ENCODE measurements around the gene CDCP2. TPM values are rescaled to one million over a fixed set of nuclear protein-coding genes. Genes with fewer than 3 reads are reported as not detected.

Gene CDCP2
- total and polyA plus RNA-seq, 2 donors (not counting 1 experiment from before 2014, with no cell fraction given), result 0.25 TPM; not detected in 1

DNA sequence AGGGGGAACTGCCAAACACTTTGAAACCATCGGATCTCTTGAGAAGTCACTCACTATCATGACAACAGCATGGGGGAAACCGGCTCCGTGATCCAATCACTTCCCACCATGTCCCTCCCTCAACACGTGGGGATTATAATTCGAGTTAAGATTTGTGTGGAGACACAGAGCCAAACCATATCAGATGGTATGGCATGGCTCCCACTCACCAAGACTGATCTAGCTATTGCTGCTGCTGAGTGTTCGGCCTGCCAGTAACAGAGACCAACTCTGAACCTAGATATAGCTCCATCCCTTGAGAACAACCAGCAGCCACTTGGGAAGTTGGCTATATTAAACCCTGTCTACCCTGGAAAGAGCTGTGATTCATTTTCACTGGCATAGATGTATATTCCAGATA, 49.4 kb downstream of the CDCP2 start:
- Mint-ChIP-seq H3K4me1 (no peaks in the 10 kb centered on the region), H3K27ac (no peak overlapping the region), H3K27me3 (no peaks in the 10 kb centered on the region), H3K4me3 (no peak overlapping the region), H3K9me3 (ENCODE audit: insufficient read depth) (no peaks in the 10 kb centered on the region)
- Histone ChIP-seq H4K20me1 (ENCODE audit: control insufficient read depth, insufficient read depth, low read length, poor library complexity, severe bottlenecking) (no peaks in the 10 kb centered on the region), H3K9me3 (ENCODE audit: control extremely low read depth in 1 of 3, control insufficient read depth in 2 of 3, insufficient read depth in 1 of 3, low read length in 2 of 3) (no peaks in the 10 kb centered on the region), H3K4me1 (ENCODE audit: control insufficient read depth in 2 of 2, insufficient read depth in 2 of 2, low read length in 2 of 2) (no peaks in the 10 kb centered on the region), H3K36me3 (replicated peaks in 1 of 2; ENCODE audit: control extremely low read depth in 1 of 2, control insufficient read depth in 1 of 2, extremely low read depth in 1 of 2, insufficient read depth in 2 of 2, low read length in 1 of 2) (peaks cover 0 to 3% of the 10 kb centered on the region in 2 experiments), H3K4me3 (ENCODE audit: control extremely low read depth in 1 of 5, extremely low read depth in 1 of 5, insufficient read depth in 1 of 5, low read depth in 2 of 5, low read length in 4 of 5) (no peak overlapping the region), H3K27me3 (replicated peaks in 1 of 4; ENCODE audit: control extremely low read depth in 1 of 4, control insufficient read depth in 3 of 4, insufficient read depth in 4 of 4, low read length in 3 of 4) (no peaks in the 10 kb centered on the region), H3K4me2 (replicated peaks; ENCODE audit: low read depth, low read length, poor library complexity, severe bottlenecking) (no peak overlapping the region), H2AFZ (ENCODE audit: insufficient read depth, low read depth, low read length, poor library complexity, severe bottlenecking) (no peak overlapping the region), H3K79me2 (ENCODE audit: control insufficient read depth, insufficient read depth, low read length) (no peaks in the 10 kb centered on the region), H3K9ac (ENCODE audit: low read length) (no peak overlapping the region), H3K27ac (ENCODE audit: low read length in 2 of 2) (no peak overlapping the region)
- 100% methylated on average over 3 of the region's 6 CpGs for WGBS (ENCODE audit: insufficient coverage)
- ChIA-PET POLR2A (no interaction called here), CTCF (interaction anchor here (0.5 to 0.8 kb wide), 2 partner anchors 22 to 144 kb away, joined by 3 read pairs; no protein-coding TSS in a partner anchor)
- TF ChIP-seq EZH2 (IDR thresholded peaks at IDR 0.05; ENCODE audit: borderline replicate concordance, insufficient read depth, low read depth, low read length, poor library complexity, severe bottlenecking) (no peak), CTCF (IDR thresholded peaks at IDR 0.05) (no peak)
- DNase-seq (no peak), ATAC-seq (ENCODE audit: low read depth) (no peak)
- intact Hi-C loops (cut with micrococcal nuclease), result no loop called here

- no peaks in the 10 kb centered on the region for H3K27me3 Mint-ChIP-seq
- H3K9ac ChIP-seq (ENCODE audit: low read length), result no peak overlapping the region
- peaks cover 0 to 5% of the 10 kb centered on the region in 2 donors for H3K4me1 ChIP-seq (ENCODE audit: control insufficient read depth in 2 of 2, insufficient read depth in 2 of 2, low read length in 2 of 2)
- TF ChIP-seq EZH2 (IDR thresholded peaks at IDR 0.05; ENCODE audit: borderline replicate concordance, insufficient read depth, low read depth, low read length, poor library complexity, severe bottlenecking) (no peak), CTCF (IDR thresholded peaks at IDR 0.05) (no peak)
- H3K4me3 ChIP-seq (ENCODE audit: control extremely low read depth in 1 of 5, extremely low read depth in 1 of 5, insufficient read depth in 1 of 5, low read depth in 2 of 5, low read length in 4 of 5), result no peak overlapping the region
- H3K4me2 ChIP-seq (replicated peaks; ENCODE audit: low read depth, low read length, poor library complexity, severe bottlenecking), result no peak overlapping the region
- H3K9me3 Mint-ChIP-seq (ENCODE audit: insufficient read depth), result no peaks in the 10 kb centered on the region
- no peak overlapping the region for H3K4me3 Mint-ChIP-seq
- CTCF ChIA-PET, result no interaction called here
- intact Hi-C loops (cut with micrococcal nuclease), result no loop called here
- H3K27ac ChIP-seq (ENCODE audit: low read length in 2 of 2), result no peak overlapping the region
- H3K27me3 ChIP-seq (replicated peaks in 1 of 4; ENCODE audit: control extremely low read depth in 1 of 4, control insufficient read depth in 3 of 4, insufficient read depth in 4 of 4, low read length in 3 of 4), result no peaks in the 10 kb centered on the region
- POLR2A ChIA-PET, result no interaction called here
- H3K79me2 ChIP-seq (ENCODE audit: control insufficient read depth, insufficient read depth, low read length), result no peaks in the 10 kb centered on the region
- H3K4me1 Mint-ChIP-seq, result no peaks in the 10 kb centered on the region
- no peak for ATAC-seq (ENCODE audit: low read depth)
- 100% methylated on average over 1 of the region's 2 CpGs for whole genome bisulfite sequencing (ENCODE audit: insufficient coverage)
- peaks cover 1 to 10% of the 10 kb centered on the region in 2 experiments for H3K36me3 ChIP-seq (replicated peaks in 1 of 2; ENCODE audit: control extremely low read depth in 1 of 2, control insufficient read depth in 1 of 2, extremely low read depth in 1 of 2, insufficient read depth in 2 of 2, low read length in 1 of 2)
- no peak overlapping the region for H2AFZ ChIP-seq (ENCODE audit: insufficient read depth, low read depth, low read length, poor library complexity, severe bottlenecking)
- DNase-seq, result no peak
- no peaks in the 10 kb centered on the region for H4K20me1 ChIP-seq (ENCODE audit: control insufficient read depth, insufficient read depth, low read length, poor library complexity, severe bottlenecking)
- no peak overlapping the region for H3K27ac Mint-ChIP-seq
- no peaks in the 10 kb centered on the region for H3K9me3 ChIP-seq (ENCODE audit: control extremely low read depth in 1 of 3, control insufficient read depth in 2 of 3, insufficient read depth in 1 of 3, low read length in 2 of 3)
Observed at GRCh38 chr1:54100500-54100899, 52.3 kb downstream of the CDCP2 start.
